Left lung (tissue), 10 donors: Measurements from ENCODE around the gene SLC25A41. TPM values are rescaled to one million over a fixed set of nuclear protein-coding genes. Genes with fewer than 3 reads are reported as not detected.

Source experiments
- ATAC-seq: fragments of 200-7000 bp; cut with Tn5 transposase; one replicate; pipeline ENCODE4 v1.9.1; 2020; ENCODE audit warnings: moderate library complexity
- DNase-seq, 4 donors: peaks; one replicate each; pipeline ENCODE4 v3.0.0-alpha.2; 2013 to 2020
- H3K27ac ChIP-seq, 2 donors: fragments of 200-600 bp; sonication (generic) in 1 of 2; one replicate each; pipeline versions ENCODE4 v1.5.0 to v1.8.0; 2020 to 2021
- H3K27me3 ChIP-seq, 2 donors: fragments of 200-600 bp; sonication (generic) in 1 of 2; one replicate each; pipeline versions ENCODE4 v1.5.0 to v1.8.0; 2020 to 2021
- H3K36me3 ChIP-seq, 2 donors: fragments of 200-600 bp; sonication (generic) in 1 of 2; one replicate each; pipeline versions ENCODE4 v1.5.0 to v1.8.0; 2020 to 2021
- H3K4me1 ChIP-seq, 2 donors: fragments of 200-600 bp; one replicate each; pipeline ENCODE4 v1.8.0; 2021
- H3K4me3 ChIP-seq, 2 donors: fragments of 200-600 bp; sonication (generic) in 1 of 2; one replicate each; pipeline versions ENCODE4 v1.5.0 to v1.8.0; 2020 to 2021; ENCODE audit warnings: mild to moderate bottlenecking in 1 of 2
- H3K9me3 ChIP-seq, 2 donors: fragments of 200-600 bp; sonication (generic) in 1 of 2; one replicate each; pipeline versions ENCODE4 v1.5.0 to v1.8.0; 2020 to 2021
- CTCF ChIP-seq, 2 donors: fragments of 200-600 bp; sonication (generic) in 1 of 2; IDR thresholded peaks; one replicate each; pipeline versions ENCODE4 v1.5.0 to v1.8.0; 2021; ENCODE audit warnings: antibody characterized with exemption in 2 of 2
- intact Hi-C, 2 donors: fragments of 100-400 bp; cut with DNase I; formaldehyde crosslinking; loops; one replicate each; pipeline versions ENCODE4 v1.11.2 to v1.14.2; 2022
- polyA plus RNA-seq, 6 donors: library from polyadenylated mRNA; unstranded; fragments of 120-200 nt; gene quantifications; one replicate each; pipeline ENCODE4 v1.2.1, GENCODE V29; 2013; ENCODE audit not compliant: insufficient read length in 6 of 6
- total RNA-seq, 2 donors: library from RNA; stranded (reverse); fragmentation: NEBNext Ultra II Directional; extraction: Animal tissue kit (Norgen Biotek cat#: 25700); gene quantifications; one replicate each; pipeline ENCODE4 v1.2.1, GENCODE V29; 2021
- donor health status: DM: no; HTN: yes; CAD: no.
- donor health status: DM: no; HTN: no; CAD: no.

Gene SLC25A41
- total and polyA plus RNA-seq, 8 donors: 0.31 to 1.7 (median 0.71) TPM

- no peak for DNase-seq
Measured at GRCh38 chr19:6479836-6480398, 46.4 kb upstream of the SLC25A41 start.

GRCh38 chr19:6478815-6479214 lies 45.3 kb upstream of the SLC25A41 start:
- intact Hi-C loops: no loop called here
- H3K4me1 ChIP-seq: peaks cover 0 to 14% of the 10 kb centered on the region in 2 donors
- TF ChIP-seq CTCF (IDR thresholded peaks at IDR 0.05): no peak
- H3K27me3 ChIP-seq: peaks cover 5 to 27% of the 10 kb centered on the region in 2 donors
- ATAC-seq (no peak), DNase-seq (no peak)
- H3K9me3 ChIP-seq: no peaks in the 10 kb centered on the region
- H3K36me3 ChIP-seq: peaks cover 0 to 27% of the 10 kb centered on the region in 2 donors
- H3K27ac ChIP-seq: no peak overlapping the region
- no peak overlapping the region for H3K4me3 ChIP-seq

More at GRCh38 chr19:6479836-6480398, 46.4 kb upstream of the SLC25A41 start:
- H3K4me3 ChIP-seq: no peak overlapping the region
- H3K27ac ChIP-seq: no peak overlapping the region
- intact Hi-C loops: no loop called here
- H3K27me3 ChIP-seq: peaks cover 5 to 25% of the 10 kb centered on the region in 2 donors
- no peaks in the 10 kb centered on the region for H3K9me3 ChIP-seq
- ATAC-seq: no peak
- peaks cover 0 to 18% of the 10 kb centered on the region in 2 donors for H3K36me3 ChIP-seq
- peaks cover 0 to 14% of the 10 kb centered on the region in 2 donors for H3K4me1 ChIP-seq
- TF ChIP-seq CTCF (IDR thresholded peaks at IDR 0.05): no peak

- DNase-seq: no peak
- Histone ChIP-seq H3K4me1 (peaks cover 0 to 8% of the 10 kb centered on the region in 2 donors), H3K9me3 (no peaks in the 10 kb centered on the region), H3K36me3 (peaks cover 0 to 38% of the 10 kb centered on the region in 2 donors), H3K27ac (no peak overlapping the region), H3K4me3 (peak overlapping the region; percentile 9), H3K27me3 (peaks cover 5 to 27% of the 10 kb centered on the region in 2 donors)
- no peak for TF ChIP-seq CTCF (IDR thresholded peaks at IDR 0.05)
- no peak for ATAC-seq
- intact Hi-C loops: no loop called here
Measured at GRCh38 chr19:6476896-6477431, 43.4 kb upstream of the SLC25A41 start.

GRCh38 chr19:6476155-6476895 lies 42.8 kb upstream of the SLC25A41 start:
- TF ChIP-seq CTCF (IDR thresholded peaks at IDR 0.05): no peak
- Histone ChIP-seq H3K27me3 (peaks cover 5 to 27% of the 10 kb centered on the region in 2 donors), H3K4me3 (peak overlapping the region; percentile 9), H3K4me1 (peaks cover 0 to 5% of the 10 kb centered on the region in 2 donors), H3K36me3 (peaks cover 0 to 43% of the 10 kb centered on the region in 2 donors), H3K9me3 (no peaks in the 10 kb centered on the region), H3K27ac (no peak overlapping the region)
- DNase-seq (peak in 3 of 4 donors; percentile 32 to 88 (median 77)), ATAC-seq (peak; percentile 91)
- intact Hi-C loops: no loop called here
